HepG2 (cell line): ENCODE measurements around the gene OTUD7B. TPM values are rescaled to one million over a fixed set of nuclear protein-coding genes. Genes with fewer than 3 reads are reported as not detected.

Experiments used
- BRD4 ChIP-seq: sonication (generic); formaldehyde crosslinking; IDR thresholded peaks from 2 replicates; pipeline ENCODE4 v1.4.0; 2020; ENCODE audit warnings: missing genetic modification reagents
- CBX1 ChIP-seq: IDR thresholded peaks from one replicate; pipeline ENCODE4 v1.6.1; 2016; ENCODE audit warnings: antibody characterized with exemption, low read depth
- ETV5 ChIP-seq: IDR thresholded peaks from 2 replicates; pipeline ENCODE4 v1.6.1; 2018; ENCODE audit warnings: missing biosample characterization, missing genetic modification reagents, inconsistent platforms, borderline replicate concordance
- GABPA ChIP-seq, 2 experiments: IDR thresholded peaks; 2 replicates each; pipeline ENCODE4 v1.6.1; 2011 to 2016; ENCODE audit warnings: low read depth in 2 of 2, low read length in 1 of 2, missing biosample characterization in 1 of 2, missing genetic modification characterization in 1 of 2
- GATA4 ChIP-seq: sonication (generic); IDR thresholded peaks from 2 replicates; pipeline ENCODE4 v1.6.1; 2016; ENCODE audit warnings: antibody characterized with exemption, low read depth, borderline replicate concordance
- MED13 ChIP-seq: sonication (generic); formaldehyde crosslinking; IDR thresholded peaks from 2 replicates; pipeline ENCODE4 v1.5.0; 2020; ENCODE audit warnings: missing genetic modification reagents
- RFXAP ChIP-seq: sonication (generic); formaldehyde crosslinking; IDR thresholded peaks from 2 replicates; pipeline ENCODE4 v1.4.0; 2020; ENCODE audit warnings: missing genetic modification reagents, borderline replicate concordance
- SMARCC2 ChIP-seq: fragments of 450-650 bp; IDR thresholded peaks from 2 replicates; pipeline ENCODE4 v1.6.1; 2017; ENCODE audit warnings: antibody characterized with exemption, mild to moderate bottlenecking
- XRCC5 ChIP-seq: fragments of 200-400 bp; formaldehyde crosslinking; optimal IDR thresholded peaks from 2 replicates; pipeline ENCODE3; 2017; ENCODE audit warnings: mild to moderate bottlenecking, low read length
- ZC3H13 ChIP-seq: sonication (generic); formaldehyde crosslinking; IDR thresholded peaks from 2 replicates; pipeline ENCODE4 v1.8.1; 2023; ENCODE audit warnings: mild to moderate bottlenecking, missing genetic modification reagents, moderate library complexity
- ZNF337 ChIP-seq: sonication (generic); formaldehyde crosslinking; IDR thresholded peaks from 2 replicates; pipeline ENCODE4 v1.5.1; 2020; ENCODE audit warnings: missing genetic modification reagents, low read depth, mild to moderate bottlenecking, borderline replicate concordance
- ZNF441 ChIP-seq: sonication (generic); formaldehyde crosslinking; IDR thresholded peaks from 2 replicates; pipeline ENCODE4 v1.7.0; 2021; ENCODE audit warnings: missing genetic modification reagents, borderline replicate concordance
- ZNF468 ChIP-seq: sonication (generic); formaldehyde crosslinking; IDR thresholded peaks from 2 replicates; pipeline ENCODE4 v1.8.0; 2022; ENCODE audit warnings: mild to moderate bottlenecking, moderate library complexity, missing genetic modification reagents
- ZSCAN29 ChIP-seq: sonication (generic); formaldehyde crosslinking; conservative IDR thresholded peaks from 2 replicates; pipeline ENCODE4 v1.4.0; 2020; ENCODE audit warnings: mild to moderate bottlenecking, missing genetic modification reagents
- polyA plus RNA-seq, 8 experiments: library from polyadenylated mRNA; depleted of rRNA in 3 of 8; stranded (reverse) in 7 of 8; unstranded in 1 of 8; fragments of >200 nt; fragmentation: Illumina TruSeq in 4 of 8; extraction: Trizol in 4 of 8; gene quantifications; 2 replicates each; pipeline versions ENCODE4 v1.2.1 to v1.2.3, GENCODE V29; 2011 to 2016; ENCODE audit warnings: low read depth in 4 of 8, missing spikeins in 1 of 8, mixed read lengths in 1 of 8; ENCODE audit not compliant: insufficient read depth in 1 of 8
- total RNA-seq, 5 experiments: library from RNA; depleted of rRNA; stranded (reverse); fragments of >200 nt; fragmentation: Illumina TruSeq; extraction: Trizol; gene quantifications; 2 replicates each; pipeline ENCODE4 v1.2.3, GENCODE V29; 2016; ENCODE audit warnings: low read depth in 1 of 5
- TF ChIP-seq, protein P1 (sequence below): IDR thresholded peaks from 2 replicates; pipeline ENCODE4 v1.6.1; 2016; ENCODE audit warnings: low read depth, borderline replicate concordance
- TF ChIP-seq, protein P2 (sequence below): sonication (generic); formaldehyde crosslinking; IDR thresholded peaks from 2 replicates; pipeline ENCODE4 v1.5.0; 2020; ENCODE audit warnings: mild to moderate bottlenecking, missing genetic modification reagents, borderline replicate concordance
- TF ChIP-seq, protein P3 (sequence below): sonication (generic); formaldehyde crosslinking; IDR thresholded peaks from 2 replicates; pipeline ENCODE4 v1.4.0; 2020; ENCODE audit warnings: mild to moderate bottlenecking, missing genetic modification reagents
- TF ChIP-seq, protein P4 (sequence below): fragments of 450-650 bp; IDR thresholded peaks from 2 replicates; pipeline ENCODE4 v1.6.1; 2017
- TF ChIP-seq, protein P5 (sequence below): sonication (generic); formaldehyde crosslinking; IDR thresholded peaks from 2 replicates; pipeline ENCODE4 v1.4.0; 2020; ENCODE audit warnings: mild to moderate bottlenecking, low read depth, missing genetic modification reagents

OTUD7B gene
- total and polyA plus RNA-seq, 2 of the 13 experiments (the other 11 are each of a cell fraction or from before 2014, with no cell fraction given), result 5.1 to 11.2 TPM

DNA sequence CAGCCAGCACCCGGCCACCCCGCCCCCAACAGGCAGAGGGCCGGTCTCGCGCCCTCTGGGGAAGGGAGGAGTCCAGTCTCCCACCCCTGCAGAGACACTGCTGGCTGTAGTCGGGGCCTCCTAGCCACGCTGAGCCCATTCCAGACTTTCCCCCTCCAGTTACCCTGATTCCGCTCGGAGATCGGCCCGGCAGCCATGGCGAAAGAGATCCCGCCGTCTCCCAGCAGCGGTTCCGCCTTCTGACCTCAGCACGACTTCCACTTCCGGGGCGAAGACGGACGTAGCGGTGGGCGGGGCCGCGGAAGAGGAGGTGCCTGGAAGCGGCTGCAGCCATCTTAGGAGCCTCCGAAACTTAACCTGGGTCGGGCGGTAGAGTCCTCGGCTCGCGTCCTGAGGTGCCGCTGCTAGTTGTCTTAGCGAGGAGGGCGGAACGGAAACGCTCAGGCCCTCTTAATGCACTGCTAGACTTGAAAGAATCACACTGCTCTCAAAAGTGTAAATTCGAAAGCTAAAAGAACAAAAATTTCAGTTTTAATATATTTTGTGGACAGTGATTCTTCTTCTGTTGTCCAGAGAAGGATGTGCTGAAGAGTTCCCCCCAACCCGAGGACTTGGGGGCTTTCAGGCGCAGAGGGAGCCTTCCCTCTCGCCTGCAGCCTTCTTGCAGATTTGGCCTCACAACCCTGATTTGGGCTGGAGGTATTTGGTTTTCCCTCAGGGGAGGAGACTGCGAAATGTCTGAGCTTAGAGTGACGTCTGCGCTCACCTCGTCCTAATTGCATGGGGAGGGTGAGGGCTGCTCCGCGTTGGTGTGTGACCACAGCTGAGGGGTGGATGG is 82.7 kb downstream of the OTUD7B start, which contains the start of gene SF3B4 (continued):
- TF ChIP-seq, protein P1, sequence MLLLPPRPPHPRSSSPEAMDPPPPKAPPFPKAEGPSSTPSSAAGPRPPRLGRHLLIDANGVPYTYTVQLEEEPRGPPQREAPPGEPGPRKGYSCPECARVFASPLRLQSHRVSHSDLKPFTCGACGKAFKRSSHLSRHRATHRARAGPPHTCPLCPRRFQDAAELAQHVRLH (CRISPR knock-in tag), result peak; percentile 84; the same call in 1 of the 2 replicates
- TF ChIP-seq ETV5 (CRISPR knock-in tag), result peak; percentile 34; the same call in 1 of the 2 replicates
- TF ChIP-seq XRCC5, result no peak
- no peak for TF ChIP-seq ZSCAN29 (CRISPR knock-in tag)
- peak; percentile 51; the same call in 1 of the 2 replicates for TF ChIP-seq RFXAP
- TF ChIP-seq, protein P2, sequence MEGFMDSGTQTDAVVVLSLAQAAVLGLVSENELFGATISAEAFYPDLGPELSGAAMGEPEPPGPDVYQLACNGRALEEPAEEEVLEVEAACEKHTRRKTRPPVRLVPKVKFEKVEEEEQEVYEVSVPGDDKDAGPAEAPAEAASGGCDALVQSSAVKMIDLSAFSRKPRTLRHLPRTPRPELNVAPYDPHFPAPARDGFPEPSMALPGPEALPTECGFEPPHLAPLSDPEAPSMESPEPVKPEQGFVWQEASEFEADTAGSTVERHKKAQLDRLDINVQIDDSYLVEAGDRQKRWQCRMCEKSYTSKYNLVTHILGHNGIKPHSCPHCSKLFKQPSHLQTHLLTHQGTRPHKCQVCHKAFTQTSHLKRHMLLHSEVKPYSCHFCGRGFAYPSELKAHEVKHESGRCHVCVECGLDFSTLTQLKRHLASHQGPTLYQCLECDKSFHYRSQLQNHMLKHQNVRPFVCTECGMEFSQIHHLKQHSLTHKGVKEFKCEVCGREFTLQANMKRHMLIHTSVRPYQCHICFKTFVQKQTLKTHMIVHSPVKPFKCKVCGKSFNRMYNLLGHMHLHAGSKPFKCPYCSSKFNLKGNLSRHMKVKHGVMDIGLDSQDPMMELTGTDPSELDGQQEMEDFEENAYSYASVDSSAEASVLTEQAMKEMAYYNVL, result no peak
- TF ChIP-seq ZNF441 (CRISPR knock-in tag), result no peak; the same call in 1 of the 2 replicates
- TF ChIP-seq ZNF337, result no peak
- TF ChIP-seq ZC3H13 (CRISPR knock-in tag), result peak; percentile 73; the same call in 1 of the 2 replicates
- no peak for TF ChIP-seq ZNF468 (CRISPR knock-in tag)
- TF ChIP-seq SMARCC2, result no peak
- TF ChIP-seq CBX1, result no peak
- peak; percentile 76 for TF ChIP-seq BRD4 (CRISPR knock-in tag)
- TF ChIP-seq GABPA (IDR thresholded peaks at IDR 0.05; ENCODE audit: low read depth, low read length), result peak; percentile 97
- peak; percentile 99 for TF ChIP-seq GABPA (CRISPR knock-in tag; IDR thresholded peaks at IDR 0.05; ENCODE audit: low read depth)
- peak; percentile 38; the same call in 1 of the 2 replicates for TF ChIP-seq GATA4
- TF ChIP-seq, protein P3, sequence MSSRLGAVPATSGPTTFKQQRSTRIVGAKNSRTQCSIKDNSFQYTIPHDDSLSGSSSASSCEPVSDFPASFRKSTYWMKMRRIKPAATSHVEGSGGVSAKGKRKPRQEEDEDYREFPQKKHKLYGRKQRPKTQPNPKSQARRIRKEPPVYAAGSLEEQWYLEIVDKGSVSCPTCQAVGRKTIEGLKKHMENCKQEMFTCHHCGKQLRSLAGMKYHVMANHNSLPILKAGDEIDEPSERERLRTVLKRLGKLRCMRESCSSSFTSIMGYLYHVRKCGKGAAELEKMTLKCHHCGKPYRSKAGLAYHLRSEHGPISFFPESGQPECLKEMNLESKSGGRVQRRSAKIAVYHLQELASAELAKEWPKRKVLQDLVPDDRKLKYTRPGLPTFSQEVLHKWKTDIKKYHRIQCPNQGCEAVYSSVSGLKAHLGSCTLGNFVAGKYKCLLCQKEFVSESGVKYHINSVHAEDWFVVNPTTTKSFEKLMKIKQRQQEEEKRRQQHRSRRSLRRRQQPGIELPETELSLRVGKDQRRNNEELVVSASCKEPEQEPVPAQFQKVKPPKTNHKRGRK (CRISPR knock-in tag), result no peak
- no peak for TF ChIP-seq MED13 (CRISPR knock-in tag)
- TF ChIP-seq, protein P4, sequence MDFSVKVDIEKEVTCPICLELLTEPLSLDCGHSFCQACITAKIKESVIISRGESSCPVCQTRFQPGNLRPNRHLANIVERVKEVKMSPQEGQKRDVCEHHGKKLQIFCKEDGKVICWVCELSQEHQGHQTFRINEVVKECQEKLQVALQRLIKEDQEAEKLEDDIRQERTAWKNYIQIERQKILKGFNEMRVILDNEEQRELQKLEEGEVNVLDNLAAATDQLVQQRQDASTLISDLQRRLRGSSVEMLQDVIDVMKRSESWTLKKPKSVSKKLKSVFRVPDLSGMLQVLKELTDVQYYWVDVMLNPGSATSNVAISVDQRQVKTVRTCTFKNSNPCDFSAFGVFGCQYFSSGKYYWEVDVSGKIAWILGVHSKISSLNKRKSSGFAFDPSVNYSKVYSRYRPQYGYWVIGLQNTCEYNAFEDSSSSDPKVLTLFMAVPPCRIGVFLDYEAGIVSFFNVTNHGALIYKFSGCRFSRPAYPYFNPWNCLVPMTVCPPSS, result no peak
- TF ChIP-seq, protein P5, sequence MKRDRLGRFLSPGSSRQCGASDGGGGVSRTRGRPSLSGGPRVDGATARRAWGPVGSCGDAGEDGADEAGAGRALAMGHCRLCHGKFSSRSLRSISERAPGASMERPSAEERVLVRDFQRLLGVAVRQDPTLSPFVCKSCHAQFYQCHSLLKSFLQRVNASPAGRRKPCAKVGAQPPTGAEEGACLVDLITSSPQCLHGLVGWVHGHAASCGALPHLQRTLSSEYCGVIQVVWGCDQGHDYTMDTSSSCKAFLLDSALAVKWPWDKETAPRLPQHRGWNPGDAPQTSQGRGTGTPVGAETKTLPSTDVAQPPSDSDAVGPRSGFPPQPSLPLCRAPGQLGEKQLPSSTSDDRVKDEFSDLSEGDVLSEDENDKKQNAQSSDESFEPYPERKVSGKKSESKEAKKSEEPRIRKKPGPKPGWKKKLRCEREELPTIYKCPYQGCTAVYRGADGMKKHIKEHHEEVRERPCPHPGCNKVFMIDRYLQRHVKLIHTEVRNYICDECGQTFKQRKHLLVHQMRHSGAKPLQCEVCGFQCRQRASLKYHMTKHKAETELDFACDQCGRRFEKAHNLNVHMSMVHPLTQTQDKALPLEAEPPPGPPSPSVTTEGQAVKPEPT (CRISPR knock-in tag), result no peak
